ENCODE data around the gene VASN. TPM values are rescaled to one million over a fixed set of nuclear protein-coding genes. Genes with fewer than 3 reads are reported as not detected.
A peak's percentile ranks its signal among the peaks of the same experiment; 100 is the strongest.

VASN gene
- total RNA-seq, 2 donors from 2014 or later = 10.4 to 12.1 TPM

DNA sequence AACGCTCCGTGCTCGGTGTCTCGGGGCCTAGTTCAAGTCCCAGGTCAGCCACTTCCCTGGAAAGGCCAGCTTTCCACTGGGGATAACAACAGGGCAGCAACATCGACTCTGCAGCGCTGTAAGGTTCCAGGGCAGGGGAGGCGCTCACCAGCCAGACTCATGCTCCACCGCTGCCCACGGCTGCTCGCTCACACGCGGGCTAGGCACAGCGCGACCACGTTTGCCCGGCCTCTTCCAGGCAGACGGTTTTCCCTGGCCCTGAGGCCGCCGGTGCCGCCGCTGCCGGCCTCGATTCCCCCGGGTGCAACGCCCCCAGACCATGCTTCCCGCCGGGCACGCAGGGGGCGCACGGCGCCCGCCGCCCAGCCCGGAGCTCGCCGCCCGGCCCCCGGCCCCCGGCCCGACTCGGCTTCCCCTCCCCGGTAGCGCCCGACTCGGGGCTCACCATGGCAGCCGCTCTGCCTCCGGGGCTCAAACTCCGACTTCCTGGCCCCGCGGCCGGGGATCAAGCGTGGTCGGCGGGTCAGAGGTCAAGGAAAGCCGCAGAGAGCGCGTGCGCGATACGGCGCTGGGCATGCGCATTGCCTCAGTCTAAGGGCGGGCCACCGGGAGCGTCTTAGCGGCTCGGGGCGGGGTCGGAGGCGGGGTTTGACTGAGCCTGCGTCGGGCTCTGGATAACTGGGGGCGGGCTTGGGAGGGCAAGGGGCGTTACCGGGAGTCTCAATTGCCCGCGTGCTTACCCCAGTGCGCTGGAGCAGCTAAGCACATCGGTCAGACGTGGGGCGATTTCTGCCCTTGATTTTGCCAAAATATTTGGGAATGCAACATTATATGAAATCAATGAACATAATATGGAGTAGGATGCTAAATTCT is 20.6 kb upstream of the VASN start, which contains the start of gene PAM16:
Gene PAM16, minus strand, starts transcription at position 535 of the 873 bp plus-strand sequence. Its CDS starts 87 bp downstream, at position 448.
- Mint-ChIP-seq H3K4me1 (peaks cover 4% of the 10 kb centered on the region), H3K9me3 (no peaks in the 10 kb centered on the region), H3K27ac (peak within 1 kb of the TSS; percentile 97), H3K27me3 (ENCODE audit: insufficient read depth) (no peaks in the 10 kb centered on the region), H3K36me3 (ENCODE audit: low read depth) (peaks cover 7% of the 10 kb centered on the region), H3K4me3 (peak within 1 kb of the TSS; percentile 92)
- no peak for TF ChIP-seq CTCF (conservative IDR thresholded peaks at IDR 0.05)
- Histone ChIP-seq H3K27me3 (ENCODE audit: control insufficient read depth, insufficient read depth, low read length, poor library complexity, severe bottlenecking) (no peaks in the 10 kb centered on the region), H3K9me3 (ENCODE audit: control insufficient read depth, low read length) (no peaks in the 10 kb centered on the region), H3K9ac (ENCODE audit: extremely low read depth, low read length, poor library complexity, severe bottlenecking) (peak within 1 kb of the TSS; percentile 81), H3K36me3 (ENCODE audit: control insufficient read depth, insufficient read depth, low read length) (peaks cover 5% of the 10 kb centered on the region), H3K4me3 (ENCODE audit: low read length) (peak within 1 kb of the TSS; percentile 92), H3K27ac (ENCODE audit: low read depth, low read length) (peak within 1 kb of the TSS; percentile 27), H3K4me1 (ENCODE audit: control insufficient read depth, insufficient read depth, low read length) (no peaks in the 10 kb centered on the region)
- WGBS, 2 experiments (ENCODE audit: insufficient coverage in 1 of 2, insufficient read length in 1 of 2) = 1% methylated on average over 39 to 81 of the region's 81 CpGs
- peak; percentile 99 for DNase-seq

- Mint-ChIP-seq H3K36me3 (ENCODE audit: low read depth) (peaks cover 5% of the 10 kb centered on the region), H3K27me3 (ENCODE audit: insufficient read depth) (no peaks in the 10 kb centered on the region), H3K4me3 (peak overlapping the region; percentile 92), H3K27ac (no peak overlapping the region), H3K4me1 (peaks cover 4% of the 10 kb centered on the region), H3K9me3 (no peaks in the 10 kb centered on the region)
- Histone ChIP-seq H3K27ac (ENCODE audit: low read depth, low read length) (no peak overlapping the region), H3K9ac (ENCODE audit: extremely low read depth, low read length, poor library complexity, severe bottlenecking) (no peak overlapping the region), H3K4me1 (ENCODE audit: control insufficient read depth, insufficient read depth, low read length) (no peaks in the 10 kb centered on the region), H3K9me3 (ENCODE audit: control insufficient read depth, low read length) (no peaks in the 10 kb centered on the region), H3K27me3 (ENCODE audit: control insufficient read depth, insufficient read depth, low read length, poor library complexity, severe bottlenecking) (no peaks in the 10 kb centered on the region), H3K4me3 (ENCODE audit: low read length) (no peak overlapping the region), H3K36me3 (ENCODE audit: control insufficient read depth, insufficient read depth, low read length) (peaks cover 5% of the 10 kb centered on the region)
- no peak for TF ChIP-seq CTCF (conservative IDR thresholded peaks at IDR 0.05)
- DNase-seq = no peak
- WGBS, 2 experiments (ENCODE audit: insufficient coverage in 1 of 2, insufficient read length in 1 of 2) = 84 to 85% methylated on average over 5 to 7 of the region's 7 CpGs
These were observed 19.8 kb upstream of the VASN start for GRCh38 chr16:4351880-4352279.

- Histone ChIP-seq H3K9me3 (ENCODE audit: control insufficient read depth, low read length) (no peaks in the 10 kb centered on the region), H3K9ac (ENCODE audit: extremely low read depth, low read length, poor library complexity, severe bottlenecking) (no peak overlapping the region), H3K27ac (ENCODE audit: low read depth, low read length) (no peak overlapping the region), H3K4me1 (ENCODE audit: control insufficient read depth, insufficient read depth, low read length) (no peaks in the 10 kb centered on the region), H3K27me3 (ENCODE audit: control insufficient read depth, insufficient read depth, low read length, poor library complexity, severe bottlenecking) (no peaks in the 10 kb centered on the region), H3K4me3 (ENCODE audit: low read length) (no peak overlapping the region), H3K36me3 (ENCODE audit: control insufficient read depth, insufficient read depth, low read length) (no peaks in the 10 kb centered on the region)
- no peak for TF ChIP-seq CTCF (conservative IDR thresholded peaks at IDR 0.05)
- H3K36me3 Mint-ChIP-seq (ENCODE audit: low read depth) = peaks cover 5% of the 10 kb centered on the region
- 84 to 97% methylated on average over 4 to 5 of the region's 5 CpGs for WGBS, 2 experiments (ENCODE audit: insufficient coverage in 1 of 2, insufficient read length in 1 of 2)
- peaks cover 4% of the 10 kb centered on the region for H3K4me1 Mint-ChIP-seq
- no peak for DNase-seq
- H3K9me3 Mint-ChIP-seq = no peaks in the 10 kb centered on the region
- H3K27ac Mint-ChIP-seq = no peak overlapping the region
- H3K4me3 Mint-ChIP-seq = no peak overlapping the region
- no peaks in the 10 kb centered on the region for H3K27me3 Mint-ChIP-seq (ENCODE audit: insufficient read depth)
These were observed 18.8 kb upstream of the VASN start for GRCh38 chr16:4352843-4353242.
